Upper lobe of left lung (tissue), 6 donors: Measurements from ENCODE around the gene ANKS4B. TPM values are rescaled to one million over a fixed set of nuclear protein-coding genes. Genes with fewer than 3 reads are reported as not detected.
A peak's percentile ranks its signal among the peaks of the same experiment; 100 is the strongest.

Source experiments
- ATAC-seq, 2 donors: fragments of 200-7000 bp; cut with Tn5 transposase; one replicate each; pipeline ENCODE4 v1.9.1; 2022; ENCODE audit warnings: mild to moderate bottlenecking in 2 of 2, moderate library complexity in 2 of 2; ENCODE audit not compliant: low FRiP score in 2 of 2
- DNase-seq, 2 donors: peaks; one replicate each; pipeline ENCODE4 v3.0.0-alpha.2; 2019 to 2020
- H3K27ac ChIP-seq, 4 donors: fragments of 200-600 bp; sonication (generic); one replicate each; pipeline ENCODE4 v1.5.1; 2016 to 2019
- H3K27me3 ChIP-seq, 4 donors: fragments of 200-600 bp; sonication (generic); one replicate each; pipeline ENCODE4 v1.5.1; 2017 to 2019
- H3K36me3 ChIP-seq, 4 donors: fragments of 200-600 bp; sonication (generic); one replicate each; pipeline ENCODE4 v1.5.1; 2016 to 2019
- H3K4me1 ChIP-seq, 4 donors: fragments of 200-600 bp; sonication (generic); one replicate each; pipeline ENCODE4 v1.5.1; 2018 to 2019
- H3K4me3 ChIP-seq, 4 donors: fragments of 200-600 bp; sonication (generic); one replicate each; pipeline ENCODE4 v1.5.1; 2017 to 2019; ENCODE audit warnings: mild to moderate bottlenecking in 2 of 4, moderate library complexity in 1 of 4
- H3K9me3 ChIP-seq, 4 donors: fragments of 200-600 bp; sonication (generic); one replicate each; pipeline ENCODE4 v1.5.1; 2018 to 2019
- CTCF ChIP-seq, 6 experiments: fragments of 450-650 bp in 4 of 6; fragments of 200-600 bp in 2 of 6; sonication (generic) in 2 of 6; IDR thresholded peaks; one replicate each; pipeline ENCODE4 v1.5.1; 2016 to 2019; ENCODE audit warnings: antibody characterized with exemption in 6 of 6
- EP300 ChIP-seq, 4 donors: sonication (generic); formaldehyde crosslinking; IDR thresholded peaks; one replicate each; pipeline ENCODE4 v1.5.1; 2017; ENCODE audit warnings: antibody characterized with exemption in 4 of 4, control low read depth in 2 of 4
- POLR2A ChIP-seq, 4 donors: fragments of 450-650 bp; IDR thresholded peaks; one replicate each; pipeline ENCODE4 v1.5.1; 2016 to 2017; ENCODE audit warnings: antibody characterized with exemption in 4 of 4, mild to moderate bottlenecking in 2 of 4
- POLR2AphosphoS5 ChIP-seq, 2 donors: sonication (generic); formaldehyde crosslinking; IDR thresholded peaks; one replicate each; pipeline ENCODE4 v1.5.1; 2017; ENCODE audit warnings: antibody characterized with exemption in 2 of 2
- WGBS, 2 donors: methylation state at CpG; one replicate each; pipeline ENCODE4 v1.1.5; 2017 to 2018; 5-methylcytosine and 5-hydroxymethylcytosine counted together
- total RNA-seq, 6 donors: library from RNA; depleted of rRNA in 4 of 6; stranded (reverse); fragments of >200 nt in 4 of 6; gene quantifications; one replicate each; pipeline versions ENCODE4 v1.1.0 to v1.2.1, GENCODE V29; 2016 to 2021
- donor health status: DM: no; HTN: no; CAD: no; lungs with moderate emphysema.
- donor health status: DM: no; HTN: yes; CAD: no; lungs with severe emphysema.

ANKS4B gene
- total RNA-seq, 6 donors from 2014 or later = 0.06 TPM; not detected in 5

- Histone ChIP-seq H3K27ac (peak overlapping the region; percentile 62 to 78 (median 72)), H3K4me3 (peak overlapping the region; percentile 33 to 74 (median 61)), H3K9me3 (no peaks in the 10 kb centered on the region), H3K36me3 (no peaks in the 10 kb centered on the region), H3K27me3 (no peaks in the 10 kb centered on the region), H3K4me1 (peaks cover 9 to 27% (median 22%) of the 10 kb centered on the region in 4 donors)
- ATAC-seq = peak; percentile 96 to 98
- peak; percentile 89 to 97 for DNase-seq
- peak; percentile 54 to 87 (median 78) for TF ChIP-seq CTCF (IDR thresholded peaks at IDR 0.05)
- TF ChIP-seq POLR2A (IDR thresholded peaks at IDR 0.05) = peak in 1 of 4 donors; percentile 53
- peak; percentile 68 for TF ChIP-seq POLR2AphosphoS5 (IDR thresholded peaks at IDR 0.05)
- TF ChIP-seq EP300 (IDR thresholded peaks at IDR 0.05) = no peak
- WGBS, 2 donors = 0 to 1% methylated on average over 20 to 36 of the region's 36 CpGs
Observed at GRCh38 chr16:21300309-21301167, 67.0 kb downstream of the ANKS4B start.

GRCh38 chr16:21301168-21301894 is 67.8 kb downstream of the ANKS4B start:
- ATAC-seq = peak; percentile 90 to 92
- TF ChIP-seq POLR2AphosphoS5 (IDR thresholded peaks at IDR 0.05) (peak in 1 of 2 donors; percentile 14), EP300 (IDR thresholded peaks at IDR 0.05) (no peak), CTCF (IDR thresholded peaks at IDR 0.05) (peak in 3 of 6 experiments; percentile 33 to 38 (median 34)), POLR2A (IDR thresholded peaks at IDR 0.05) (peak in 1 of 4 donors; percentile 42)
- Histone ChIP-seq H3K27me3 (no peaks in the 10 kb centered on the region), H3K4me1 (peaks cover 9 to 23% (median 22%) of the 10 kb centered on the region in 4 donors), H3K4me3 (peak overlapping the region; percentile 33 to 74 (median 61)), H3K36me3 (no peaks in the 10 kb centered on the region), H3K9me3 (no peaks in the 10 kb centered on the region), H3K27ac (peak overlapping the region; percentile 62 to 78 (median 72))
- peak; percentile 82 to 94 for DNase-seq
- WGBS, 2 donors = 0 to 1% methylated on average over 29 to 47 of the region's 60 CpGs

- no peaks in the 10 kb centered on the region for H3K9me3 ChIP-seq
- TF ChIP-seq POLR2AphosphoS5 (IDR thresholded peaks at IDR 0.05) (no peak), EP300 (IDR thresholded peaks at IDR 0.05) (no peak), POLR2A (IDR thresholded peaks at IDR 0.05) (no peak), CTCF (IDR thresholded peaks at IDR 0.05) (no peak)
- H3K27ac ChIP-seq = peak overlapping the region in 2 of 4 donors; percentile 62 to 78
- peaks cover 9 to 23% (median 21%) of the 10 kb centered on the region in 4 donors for H3K4me1 ChIP-seq
- no peak for ATAC-seq
- no peaks in the 10 kb centered on the region for H3K36me3 ChIP-seq
- no peaks in the 10 kb centered on the region for H3K27me3 ChIP-seq
- no peak for DNase-seq
- WGBS, 2 donors = 2 to 10% methylated on average over 4 to 15 of the region's 17 CpGs
- H3K4me3 ChIP-seq = peak overlapping the region; percentile 33 to 74 (median 61)
Observed at GRCh38 chr16:21301895-21302291, 68.4 kb downstream of the ANKS4B start.

GRCh38 chr16:21302454-21302853 is 69.0 kb downstream of the ANKS4B start:
- peak overlapping the region in 2 of 4 donors; percentile 58 to 64 for H3K4me3 ChIP-seq
- peaks cover 9 to 23% (median 21%) of the 10 kb centered on the region in 4 donors for H3K4me1 ChIP-seq
- H3K27ac ChIP-seq = no peak overlapping the region
- H3K36me3 ChIP-seq = no peaks in the 10 kb centered on the region
- WGBS, 2 donors = 57% methylated on average over 3 of the region's 3 CpGs
- no peak for DNase-seq
- no peak for TF ChIP-seq EP300 (IDR thresholded peaks at IDR 0.05)
- no peaks in the 10 kb centered on the region for H3K9me3 ChIP-seq
- ATAC-seq = no peak
- no peaks in the 10 kb centered on the region for H3K27me3 ChIP-seq
